Islet of Langerhans (tissue), 1 donor: ENCODE measurements around the gene LRP4.
A peak's percentile ranks its signal among the peaks of the same experiment; 100 is the strongest.
"Not testable (repeated sequence)": the region's sequence is repeated elsewhere in the genome, so short reads cannot be mapped to it uniquely, and the experiment has no call there.

Source experiments
- FAIRE-seq: peaks from one replicate; lab custom pipeline; 2011; peaks lifted over from hg19 to GRCh38; lab: Jason Lieb, UNC

Gene LRP4

GRCh38 chr11:46918083-46918787, at the start of gene LRP4:
TSS of gene LRP4 (minus strand) at chr11:46918550. CDS start at chr11:46918379, 171 bp downstream.
- no peak for FAIRE-seq

- FAIRE-seq, result no peak
Observed at GRCh38 chr11:46967962-46968361, 49.6 kb upstream of the LRP4 start.

GRCh38 chr11:46966773-46967172, 48.4 kb upstream of the LRP4 start:
- FAIRE-seq, result no peak

- FAIRE-seq, result no peak
Observed at GRCh38 chr11:46963844-46964243, 45.5 kb upstream of the LRP4 start.

- not testable (repeated sequence) for FAIRE-seq
Observed at GRCh38 chr11:46961886-46962285, 43.5 kb upstream of the LRP4 start.

- no peak for FAIRE-seq
Observed at GRCh38 chr11:46961041-46961440, 42.7 kb upstream of the LRP4 start.

- FAIRE-seq, result no peak
Observed at GRCh38 chr11:46958777-46959176, 40.4 kb upstream of the LRP4 start.

GRCh38 chr11:46953093-46953492, 34.7 kb upstream of the LRP4 start:
- FAIRE-seq, result no peak

- FAIRE-seq, result no peak
Observed at GRCh38 chr11:46952553-46952952, 34.2 kb upstream of the LRP4 start.

- no peak for FAIRE-seq
Observed at GRCh38 chr11:46951864-46952263, 33.5 kb upstream of the LRP4 start.

GRCh38 chr11:46949297-46949696, 30.9 kb upstream of the LRP4 start:
- FAIRE-seq, result no peak

GRCh38 chr11:46948378-46949131, 30.2 kb upstream of the LRP4 start:
- FAIRE-seq, result no peak

GRCh38 chr11:46947399-46948077, 29.2 kb upstream of the LRP4 start:
- peak; percentile 84 for FAIRE-seq

- FAIRE-seq, result no peak
Observed at GRCh38 chr11:46944356-46945075, 26.2 kb upstream of the LRP4 start.

- FAIRE-seq, result no peak
Observed at GRCh38 chr11:46942172-46942571, 23.8 kb upstream of the LRP4 start.

- FAIRE-seq, result no peak
Observed at GRCh38 chr11:46936138-46937110, 18.1 kb upstream of the LRP4 start, which contains the start of gene CSTPP1. TSS of gene CSTPP1 (plus strand) at chr11:46936761. CDS start at chr11:46936806, 45 bp downstream.

GRCh38 chr11:46930089-46930488, 11.7 kb upstream of the LRP4 start:
- peak; percentile 88 for FAIRE-seq

GRCh38 chr11:46928701-46929100, 10.4 kb upstream of the LRP4 start:
- not testable (repeated sequence) for FAIRE-seq

GRCh38 chr11:46927928-46928327, 9.6 kb upstream of the LRP4 start:
- FAIRE-seq, result not testable (repeated sequence)

- no peak for FAIRE-seq
Observed at GRCh38 chr11:46920755-46921154, 2.4 kb upstream of the LRP4 start.
